Upper lobe of left lung (tissue), 6 donors: ENCODE data around the gene COL27A1. TPM values are rescaled to one million over a fixed set of nuclear protein-coding genes. Genes with fewer than 3 reads are reported as not detected.

Experiments
- ATAC-seq, 2 donors: fragments of 200-7000 bp; cut with Tn5 transposase; one replicate each; pipeline ENCODE4 v1.9.1; 2022; ENCODE audit warnings: mild to moderate bottlenecking in 2 of 2, moderate library complexity in 2 of 2; ENCODE audit not compliant: low FRiP score in 2 of 2
- DNase-seq, 2 donors: peaks; one replicate each; pipeline ENCODE4 v3.0.0-alpha.2; 2019 to 2020
- H3K27ac ChIP-seq, 4 donors: fragments of 200-600 bp; sonication (generic); one replicate each; pipeline ENCODE4 v1.5.1; 2016 to 2019
- H3K27me3 ChIP-seq, 4 donors: fragments of 200-600 bp; sonication (generic); one replicate each; pipeline ENCODE4 v1.5.1; 2017 to 2019
- H3K36me3 ChIP-seq, 4 donors: fragments of 200-600 bp; sonication (generic); one replicate each; pipeline ENCODE4 v1.5.1; 2016 to 2019
- H3K4me1 ChIP-seq, 4 donors: fragments of 200-600 bp; sonication (generic); one replicate each; pipeline ENCODE4 v1.5.1; 2018 to 2019
- H3K4me3 ChIP-seq, 4 donors: fragments of 200-600 bp; sonication (generic); one replicate each; pipeline ENCODE4 v1.5.1; 2017 to 2019; ENCODE audit warnings: mild to moderate bottlenecking in 2 of 4, moderate library complexity in 1 of 4
- H3K9me3 ChIP-seq, 4 donors: fragments of 200-600 bp; sonication (generic); one replicate each; pipeline ENCODE4 v1.5.1; 2018 to 2019
- CTCF ChIP-seq, 6 experiments: fragments of 450-650 bp in 4 of 6; fragments of 200-600 bp in 2 of 6; sonication (generic) in 2 of 6; IDR thresholded peaks; one replicate each; pipeline ENCODE4 v1.5.1; 2016 to 2019; ENCODE audit warnings: antibody characterized with exemption in 6 of 6
- EP300 ChIP-seq, 4 donors: sonication (generic); formaldehyde crosslinking; IDR thresholded peaks; one replicate each; pipeline ENCODE4 v1.5.1; 2017; ENCODE audit warnings: antibody characterized with exemption in 4 of 4, control low read depth in 2 of 4
- POLR2A ChIP-seq, 4 donors: fragments of 450-650 bp; IDR thresholded peaks; one replicate each; pipeline ENCODE4 v1.5.1; 2016 to 2017; ENCODE audit warnings: antibody characterized with exemption in 4 of 4, mild to moderate bottlenecking in 2 of 4
- POLR2AphosphoS5 ChIP-seq, 2 donors: sonication (generic); formaldehyde crosslinking; IDR thresholded peaks; one replicate each; pipeline ENCODE4 v1.5.1; 2017; ENCODE audit warnings: antibody characterized with exemption in 2 of 2
- WGBS, 2 donors: methylation state at CpG; one replicate each; pipeline ENCODE4 v1.1.5; 2017 to 2018; 5-methylcytosine and 5-hydroxymethylcytosine counted together
- total RNA-seq, 6 donors: library from RNA; depleted of rRNA in 4 of 6; stranded (reverse); fragments of >200 nt in 4 of 6; gene quantifications; one replicate each; pipeline versions ENCODE4 v1.1.0 to v1.2.1, GENCODE V29; 2016 to 2021
- donor health status: DM: no; HTN: no; CAD: no; lungs with moderate emphysema.
- donor health status: DM: no; HTN: yes; CAD: no; lungs with severe emphysema.

COL27A1 gene
- total RNA-seq, 6 donors from 2014 or later: 4.0 to 55.5 (median 9.2) TPM

- TF ChIP-seq EP300 (IDR thresholded peaks at IDR 0.05) (no peak), POLR2A (IDR thresholded peaks at IDR 0.05) (no peak), CTCF (IDR thresholded peaks at IDR 0.05) (no peak), POLR2AphosphoS5 (IDR thresholded peaks at IDR 0.05) (no peak)
- peaks cover 6 to 18% (median 9%) of the 10 kb centered on the region in 4 donors for H3K4me1 ChIP-seq
- DNase-seq (peak; percentile 66 to 76), ATAC-seq (peak in 1 of 2 donors; percentile 80)
- H3K36me3 ChIP-seq: no peaks in the 10 kb centered on the region
- WGBS, 2 donors: 4 to 22% methylated on average over 3 to 6 of the region's 13 CpGs
- no peak overlapping the region for H3K4me3 ChIP-seq
- peak overlapping the region in 2 of 4 donors; percentile 30 to 45 for H3K27ac ChIP-seq
- no peaks in the 10 kb centered on the region for H3K9me3 ChIP-seq
- no peaks in the 10 kb centered on the region for H3K27me3 ChIP-seq
Observed at GRCh38 chr9:114163517-114163951, 8.2 kb downstream of the COL27A1 start.

GRCh38 chr9:114164191-114164794, 9.0 kb downstream of the COL27A1 start:
- no peak overlapping the region for H3K27ac ChIP-seq
- no peak for ATAC-seq

GRCh38 chr9:114165407-114166102, 10.2 kb downstream of the COL27A1 start:
- TF ChIP-seq EP300 (IDR thresholded peaks at IDR 0.05): no peak
- TF ChIP-seq POLR2AphosphoS5 (IDR thresholded peaks at IDR 0.05): no peak
- TF ChIP-seq CTCF (IDR thresholded peaks at IDR 0.05): no peak
- TF ChIP-seq POLR2A (IDR thresholded peaks at IDR 0.05): no peak
- H3K27me3 ChIP-seq: no peaks in the 10 kb centered on the region
- H3K4me1 ChIP-seq: peaks cover 6 to 18% (median 9%) of the 10 kb centered on the region in 4 donors
- H3K36me3 ChIP-seq: no peaks in the 10 kb centered on the region
- DNase-seq (no peak), ATAC-seq (no peak)
- H3K27ac ChIP-seq: no peak overlapping the region
- H3K9me3 ChIP-seq: no peaks in the 10 kb centered on the region
- 80 to 94% methylated on average over 1 of the region's 1 CpG for WGBS, 2 donors
- no peak overlapping the region for H3K4me3 ChIP-seq

More at GRCh38 chr9:114164191-114164794, 9.0 kb downstream of the COL27A1 start:
- Histone ChIP-seq H3K27me3 (no peaks in the 10 kb centered on the region), H3K36me3 (no peaks in the 10 kb centered on the region), H3K9me3 (no peaks in the 10 kb centered on the region), H3K4me3 (no peak overlapping the region), H3K4me1 (peaks cover 6 to 18% (median 9%) of the 10 kb centered on the region in 4 donors)
- no peak for TF ChIP-seq CTCF (IDR thresholded peaks at IDR 0.05)
- TF ChIP-seq EP300 (IDR thresholded peaks at IDR 0.05): no peak
- TF ChIP-seq POLR2A (IDR thresholded peaks at IDR 0.05): no peak
- WGBS, 2 donors: 62 to 100% methylated on average over 1 of the region's 1 CpG
- DNase-seq: no peak

GRCh38 chr9:114166103-114166470, 10.8 kb downstream of the COL27A1 start:
- 91 to 96% methylated on average over 1 of the region's 1 CpG for WGBS, 2 donors
- Histone ChIP-seq H3K4me3 (no peak overlapping the region), H3K27ac (no peak overlapping the region), H3K36me3 (no peaks in the 10 kb centered on the region), H3K27me3 (no peaks in the 10 kb centered on the region), H3K4me1 (peaks cover 6 to 18% (median 9%) of the 10 kb centered on the region in 4 donors), H3K9me3 (no peaks in the 10 kb centered on the region)
- ATAC-seq (no peak), DNase-seq (no peak)
- TF ChIP-seq CTCF (IDR thresholded peaks at IDR 0.05) (no peak), EP300 (IDR thresholded peaks at IDR 0.05) (no peak), POLR2AphosphoS5 (IDR thresholded peaks at IDR 0.05) (no peak), POLR2A (IDR thresholded peaks at IDR 0.05) (no peak)
